ENCODE results near the gene WDR90. TPM values are rescaled to one million over a fixed set of nuclear protein-coding genes. Genes with fewer than 3 reads are reported as not detected.

The WDR90 gene
- total and polyA plus RNA-seq, 2 experiments from 2014 or later = 25.9 to 42.2 TPM

- H3K27me3 Mint-ChIP-seq (ENCODE audit: insufficient read depth, low read depth, poor library complexity) = peaks cover 79% of the 10 kb centered on the region
- no peak for TF ChIP-seq STAT1 (IDR thresholded peaks at IDR 0.05; ENCODE audit: unreplicated experiment)
- TF ChIP-seq, protein P1, sequence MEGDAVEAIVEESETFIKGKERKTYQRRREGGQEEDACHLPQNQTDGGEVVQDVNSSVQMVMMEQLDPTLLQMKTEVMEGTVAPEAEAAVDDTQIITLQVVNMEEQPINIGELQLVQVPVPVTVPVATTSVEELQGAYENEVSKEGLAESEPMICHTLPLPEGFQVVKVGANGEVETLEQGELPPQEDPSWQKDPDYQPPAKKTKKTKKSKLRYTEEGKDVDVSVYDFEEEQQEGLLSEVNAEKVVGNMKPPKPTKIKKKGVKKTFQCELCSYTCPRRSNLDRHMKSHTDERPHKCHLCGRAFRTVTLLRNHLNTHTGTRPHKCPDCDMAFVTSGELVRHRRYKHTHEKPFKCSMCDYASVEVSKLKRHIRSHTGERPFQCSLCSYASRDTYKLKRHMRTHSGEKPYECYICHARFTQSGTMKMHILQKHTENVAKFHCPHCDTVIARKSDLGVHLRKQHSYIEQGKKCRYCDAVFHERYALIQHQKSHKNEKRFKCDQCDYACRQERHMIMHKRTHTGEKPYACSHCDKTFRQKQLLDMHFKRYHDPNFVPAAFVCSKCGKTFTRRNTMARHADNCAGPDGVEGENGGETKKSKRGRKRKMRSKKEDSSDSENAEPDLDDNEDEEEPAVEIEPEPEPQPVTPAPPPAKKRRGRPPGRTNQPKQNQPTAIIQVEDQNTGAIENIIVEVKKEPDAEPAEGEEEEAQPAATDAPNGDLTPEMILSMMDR (conservative IDR thresholded peaks at IDR 0.05; ENCODE audit: low read depth in 2 of 2) = no peak
- TF ChIP-seq CREB1 (CRISPR knock-in tag; IDR thresholded peaks at IDR 0.05; ENCODE audit: low read depth) = no peak
- TF ChIP-seq EZH2 (IDR thresholded peaks at IDR 0.05; ENCODE audit: low read depth, unreplicated experiment) = peak; percentile 63
- no peak for TF ChIP-seq ZNF462 (CRISPR knock-in tag; IDR thresholded peaks at IDR 0.05)
- TF ChIP-seq ZNF331 (CRISPR knock-in tag; IDR thresholded peaks at IDR 0.05; ENCODE audit: low read depth) = no peak
- TF ChIP-seq REST (IDR thresholded peaks at IDR 0.05; ENCODE audit: unreplicated experiment) = peak; percentile 48
- H3K4me3 Mint-ChIP-seq = peak overlapping the region; percentile 48; the same call in 2 of the 3 replicates
- Histone ChIP-seq H3K27ac (ENCODE audit: low read depth) (no peak overlapping the region), H3K27me3 (ENCODE audit: insufficient read depth) (peaks cover 92% of the 10 kb centered on the region), H2AFZ (no peak overlapping the region), H3K4me1 (ENCODE audit: insufficient read depth) (no peaks in the 10 kb centered on the region), H3F3A (replicated peaks; ENCODE audit: low read depth) (0 out of 2 replicates have a peak, but pooled peaks cover 6% of the 10 kb centered on the region), H3K79me2 (replicated peaks; ENCODE audit: insufficient read depth) (no peaks in the 10 kb centered on the region), H3K4me3 (peak overlapping the region; percentile 57), H4K20me1 (replicated peaks; ENCODE audit: insufficient read depth) (no peaks in the 10 kb centered on the region; the same call in 1 of the 2 replicates), H3K9me2 (ENCODE audit: insufficient read depth) (no peaks in the 10 kb centered on the region), H3K36me3 (ENCODE audit: insufficient read depth) (no peaks in the 10 kb centered on the region), H3K4me2 (peak overlapping the region; percentile 80)
- H3K27ac Mint-ChIP-seq = no peak overlapping the region
- ATAC-seq = peak; percentile 2; the same call in 1 of the 3 replicates
- no peak for DNase-seq (ENCODE audit: low spot score)
- H3K36me3 Mint-ChIP-seq (ENCODE audit: low read depth) = no peaks in the 10 kb centered on the region
- no peaks in the 10 kb centered on the region for H3K4me1 Mint-ChIP-seq
- H3K9me3 Mint-ChIP-seq = no peaks in the 10 kb centered on the region; the same call in 2 of the 3 replicates
These were observed 55.6 kb downstream of the WDR90 start for GRCh38 chr16:704552-705380.
